ENCODE data around the gene ZNF683. TPM values are rescaled to one million over a fixed set of nuclear protein-coding genes. Genes with fewer than 3 reads are reported as not detected.
"Not testable (repeated sequence)": the region's sequence is repeated elsewhere in the genome, so short reads cannot be mapped to it uniquely, and the experiment has no call there.

ZNF683 gene
- total RNA-seq, 1 experiment from 2014 or later, result not detected

GRCh38 chr1:26391450-26391849, 18.9 kb upstream of the ZNF683 start:
- H3K4me3 ChIP-seq, result no peak overlapping the region
- no peaks in the 10 kb centered on the region for H3K27me3 ChIP-seq
- H3K9me3 ChIP-seq, result no peaks in the 10 kb centered on the region
- H3K36me3 ChIP-seq, result no peaks in the 10 kb centered on the region
- DNase-seq, result peak; percentile 42

GRCh38 chr1:26389604-26390247, 17.2 kb upstream of the ZNF683 start:
- no peak for DNase-seq
- no peak overlapping the region for H3K4me3 ChIP-seq
- H3K36me3 ChIP-seq, result no peaks in the 10 kb centered on the region
- H3K9me3 ChIP-seq, result no peaks in the 10 kb centered on the region
- no peaks in the 10 kb centered on the region for H3K27me3 ChIP-seq

- H3K4me3 ChIP-seq, result no peak overlapping the region
- H3K36me3 ChIP-seq, result no peaks in the 10 kb centered on the region
- H3K27me3 ChIP-seq, result no peaks in the 10 kb centered on the region
- H3K9me3 ChIP-seq, result no peaks in the 10 kb centered on the region
- DNase-seq, result no peak
Measured at GRCh38 chr1:26388791-26389445, 16.4 kb upstream of the ZNF683 start.

GRCh38 chr1:26387447-26387846, 14.9 kb upstream of the ZNF683 start:
- no peaks in the 10 kb centered on the region for H3K27me3 ChIP-seq
- no peaks in the 10 kb centered on the region for H3K36me3 ChIP-seq
- peak; percentile 73 for DNase-seq
- no peaks in the 10 kb centered on the region for H3K9me3 ChIP-seq
- no peak overlapping the region for H3K4me3 ChIP-seq

GRCh38 chr1:26385063-26385462, 12.5 kb upstream of the ZNF683 start:
- DNase-seq, H3K36me3 ChIP-seq, H3K4me3 ChIP-seq, H3K9me3 ChIP-seq, H3K27me3 ChIP-seq: not testable (repeated sequence)

GRCh38 chr1:26384076-26384475, 11.5 kb upstream of the ZNF683 start:
- H3K9me3 ChIP-seq, result no peaks in the 10 kb centered on the region
- no peaks in the 10 kb centered on the region for H3K36me3 ChIP-seq
- no peak overlapping the region for H3K4me3 ChIP-seq
- no peak for DNase-seq
- H3K27me3 ChIP-seq, result no peaks in the 10 kb centered on the region

GRCh38 chr1:26378879-26379251, 6.3 kb upstream of the ZNF683 start:
- H3K9me3 ChIP-seq, result no peaks in the 10 kb centered on the region
- H3K4me3 ChIP-seq, result no peak overlapping the region
- no peak for DNase-seq
- H3K36me3 ChIP-seq, result no peaks in the 10 kb centered on the region
- no peaks in the 10 kb centered on the region for H3K27me3 ChIP-seq

- Histone ChIP-seq H3K36me3 (no peaks in the 10 kb centered on the region), H3K9me3 (no peaks in the 10 kb centered on the region), H3K4me3 (no peak overlapping the region), H3K27me3 (no peaks in the 10 kb centered on the region)
- DNase-seq, result peak; percentile 91
Measured at GRCh38 chr1:26378088-26378878, 5.7 kb upstream of the ZNF683 start.

- DNase-seq, result no peak
- Histone ChIP-seq H3K27me3 (no peaks in the 10 kb centered on the region), H3K4me3 (no peak overlapping the region), H3K9me3 (no peaks in the 10 kb centered on the region), H3K36me3 (no peaks in the 10 kb centered on the region)
Measured at GRCh38 chr1:26376050-26376449, 3.5 kb upstream of the ZNF683 start.

GRCh38 chr1:26375081-26375480, 2.5 kb upstream of the ZNF683 start:
- no peaks in the 10 kb centered on the region for H3K27me3 ChIP-seq
- DNase-seq, result no peak
- no peaks in the 10 kb centered on the region for H3K36me3 ChIP-seq
- no peaks in the 10 kb centered on the region for H3K9me3 ChIP-seq
- no peak overlapping the region for H3K4me3 ChIP-seq

GRCh38 chr1:26374361-26374760, 1.8 kb upstream of the ZNF683 start:
- not testable (repeated sequence) for H3K4me3 ChIP-seq, H3K36me3 ChIP-seq

GRCh38 chr1:26373789-26374188, 1.2 kb upstream of the ZNF683 start:
- no peak overlapping the region for H3K4me3 ChIP-seq
- H3K9me3 ChIP-seq, result no peaks in the 10 kb centered on the region
- no peaks in the 10 kb centered on the region for H3K36me3 ChIP-seq
- H3K27me3 ChIP-seq, result no peaks in the 10 kb centered on the region
- DNase-seq, result no peak

More at GRCh38 chr1:26374361-26374760, 1.8 kb upstream of the ZNF683 start:
- not testable (repeated sequence) for H3K9me3 ChIP-seq, H3K27me3 ChIP-seq, DNase-seq

- Histone ChIP-seq H3K27me3 (no peaks in the 10 kb centered on the region), H3K36me3 (no peaks in the 10 kb centered on the region), H3K9me3 (no peaks in the 10 kb centered on the region), H3K4me3 (no peak overlapping the region)
- DNase-seq, result no peak
Measured at GRCh38 chr1:26373281-26373680, 731 bp upstream of the ZNF683 start.

- Histone ChIP-seq H3K27me3 (no peaks in the 10 kb centered on the region), H3K4me3 (no peak overlapping the region), H3K36me3 (no peaks in the 10 kb centered on the region), H3K9me3 (no peaks in the 10 kb centered on the region)
- no peak for DNase-seq
Measured at GRCh38 chr1:26372039-26372438, 511 bp downstream of the ZNF683 start.

- H3K4me3 ChIP-seq, result no peak overlapping the region
Measured at GRCh38 chr1:26370591-26371382, 1.8 kb downstream of the ZNF683 start.

GRCh38 chr1:26368486-26368885, 4.1 kb downstream of the ZNF683 start:
- H3K36me3 ChIP-seq, result no peaks in the 10 kb centered on the region
- no peaks in the 10 kb centered on the region for H3K9me3 ChIP-seq
- 0 out of 2 replicates have a peak, but pooled peaks cover 3% of the 10 kb centered on the region for H3K27me3 ChIP-seq
- no peak for DNase-seq
- no peak overlapping the region for H3K4me3 ChIP-seq

More at GRCh38 chr1:26370591-26371382, 1.8 kb downstream of the ZNF683 start:
- no peaks in the 10 kb centered on the region for H3K27me3 ChIP-seq
- H3K36me3 ChIP-seq, result no peaks in the 10 kb centered on the region
- DNase-seq, result no peak
- no peaks in the 10 kb centered on the region for H3K9me3 ChIP-seq

GRCh38 chr1:26368006-26368405, 4.5 kb downstream of the ZNF683 start:
- no peaks in the 10 kb centered on the region for H3K36me3 ChIP-seq

More at GRCh38 chr1:26368006-26368405, 4.5 kb downstream of the ZNF683 start:
- DNase-seq, result no peak
- Histone ChIP-seq H3K9me3 (no peaks in the 10 kb centered on the region), H3K27me3 (0 out of 2 replicates have a peak, but pooled peaks cover 3% of the 10 kb centered on the region), H3K4me3 (no peak overlapping the region)

Data from MG63 (cell line).